Thoracic aorta (tissue), 2 donors: ENCODE measurements around the gene AFDN. TPM values are rescaled to one million over a fixed set of nuclear protein-coding genes. Genes with fewer than 3 reads are reported as not detected.

Experiments
- ATAC-seq: fragments of 150-250 bp; one replicate; pipeline ENCODE4 v1.8.0; 2017; ENCODE audit warnings: low read depth; ENCODE audit not compliant: insufficient number of reproducible peaks, low FRiP score
- DNase-seq: peaks from one replicate; pipeline ENCODE4 v3.0.0-alpha.2; 2020; ENCODE audit warnings: low spot score
- H3K27ac ChIP-seq, 2 donors: fragments of 200-600 bp; sonication (generic); 1 replicate in 1 of 2; 2 replicates in 1 of 2; pipeline ENCODE4 v1.5.1; 2016; ENCODE audit warnings: mild to moderate bottlenecking in 2 of 2, moderate library complexity in 2 of 2
- H3K27me3 ChIP-seq: fragments of 200-600 bp; sonication (generic); replicated peaks from 2 replicates; pipeline ENCODE4 v1.6.0; 2016; ENCODE audit warnings: mild to moderate bottlenecking; ENCODE audit not compliant: insufficient read depth
- H3K36me3 ChIP-seq: fragments of 200-600 bp; sonication (generic); one replicate; pipeline ENCODE4 v1.5.1; 2016
- H3K4me1 ChIP-seq, 2 donors: fragments of 200-600 bp; sonication (generic); 1 replicate in 1 of 2; 2 replicates in 1 of 2; pipeline versions ENCODE4 v1.5.1 to v1.6.0; 2016; ENCODE audit warnings: low read depth in 2 of 2, mild to moderate bottlenecking in 1 of 2; ENCODE audit not compliant: control insufficient read depth in 1 of 2
- H3K4me3 ChIP-seq: fragments of 200-600 bp; sonication (generic); 2 replicates; pipeline ENCODE4 v1.5.1; 2016; ENCODE audit warnings: mild to moderate bottlenecking
- H3K9me3 ChIP-seq: fragments of 200-600 bp; sonication (generic); 2 replicates; pipeline ENCODE4 v1.5.1; 2016
- total RNA-seq, 2 donors: library from RNA; depleted of rRNA; stranded (reverse); fragments of >200 nt; gene quantifications; one replicate each; pipeline versions ENCODE4 v1.1.0 to v1.2.3, GENCODE V29; 2016
- TF ChIP-seq, protein P1 (sequence below): fragments of 200-600 bp; sonication (generic); IDR thresholded peaks from one replicate; pipeline ENCODE4 v1.5.1; 2019; ENCODE audit warnings: antibody characterized with exemption

Gene AFDN
- total RNA-seq, 2 donors from 2014 or later, result 70.5 to 79.5 TPM

DNA sequence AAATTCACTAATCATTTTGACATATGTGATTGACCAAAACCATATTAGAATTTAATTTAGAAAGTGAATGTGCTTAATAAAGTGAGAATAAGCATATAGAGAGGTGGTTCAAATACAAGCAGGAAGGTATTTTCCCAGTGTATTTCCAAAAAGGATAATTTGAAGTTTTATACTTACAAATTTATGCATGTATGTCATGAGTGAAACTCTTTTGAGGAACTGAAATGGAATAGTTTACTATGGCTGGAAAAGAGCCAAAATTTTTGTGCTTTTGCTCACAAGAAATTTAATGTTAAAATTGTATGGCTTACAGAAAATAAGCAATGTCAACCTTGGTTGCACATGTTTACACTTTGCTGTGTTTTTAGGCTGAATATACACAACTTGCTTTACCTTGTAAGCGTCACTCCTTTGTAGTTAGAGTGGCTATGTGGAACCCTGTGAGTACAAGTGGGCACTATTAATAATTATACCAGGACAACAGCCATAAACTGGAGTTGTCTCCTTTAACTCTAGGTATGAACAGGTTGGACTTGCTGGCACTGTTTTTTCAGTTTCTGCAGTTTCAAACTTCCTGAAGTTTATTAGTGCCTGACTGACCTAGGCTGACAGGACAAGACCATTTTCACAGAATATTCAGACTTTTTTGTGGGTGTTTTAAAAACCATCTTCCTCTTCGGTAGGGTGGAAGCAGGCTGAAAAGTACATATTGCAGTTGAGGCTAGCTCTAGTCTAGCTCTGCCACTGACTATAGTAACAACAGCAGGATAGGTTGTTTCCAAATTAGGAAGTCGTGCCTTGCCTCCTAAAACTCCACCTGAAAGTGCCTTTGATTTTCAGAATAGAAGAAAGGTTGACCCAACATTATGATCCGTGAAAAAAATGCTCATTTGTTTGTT is 6.0 kb downstream of the AFDN start:
- TF ChIP-seq, protein P1, sequence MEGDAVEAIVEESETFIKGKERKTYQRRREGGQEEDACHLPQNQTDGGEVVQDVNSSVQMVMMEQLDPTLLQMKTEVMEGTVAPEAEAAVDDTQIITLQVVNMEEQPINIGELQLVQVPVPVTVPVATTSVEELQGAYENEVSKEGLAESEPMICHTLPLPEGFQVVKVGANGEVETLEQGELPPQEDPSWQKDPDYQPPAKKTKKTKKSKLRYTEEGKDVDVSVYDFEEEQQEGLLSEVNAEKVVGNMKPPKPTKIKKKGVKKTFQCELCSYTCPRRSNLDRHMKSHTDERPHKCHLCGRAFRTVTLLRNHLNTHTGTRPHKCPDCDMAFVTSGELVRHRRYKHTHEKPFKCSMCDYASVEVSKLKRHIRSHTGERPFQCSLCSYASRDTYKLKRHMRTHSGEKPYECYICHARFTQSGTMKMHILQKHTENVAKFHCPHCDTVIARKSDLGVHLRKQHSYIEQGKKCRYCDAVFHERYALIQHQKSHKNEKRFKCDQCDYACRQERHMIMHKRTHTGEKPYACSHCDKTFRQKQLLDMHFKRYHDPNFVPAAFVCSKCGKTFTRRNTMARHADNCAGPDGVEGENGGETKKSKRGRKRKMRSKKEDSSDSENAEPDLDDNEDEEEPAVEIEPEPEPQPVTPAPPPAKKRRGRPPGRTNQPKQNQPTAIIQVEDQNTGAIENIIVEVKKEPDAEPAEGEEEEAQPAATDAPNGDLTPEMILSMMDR, result no peak
- H3K27ac ChIP-seq, result no peak overlapping the region
- no peak overlapping the region for H3K4me3 ChIP-seq
- no peaks in the 10 kb centered on the region for H3K9me3 ChIP-seq
- DNase-seq (no peak), ATAC-seq (no peak)
- peaks cover 7 to 9% of the 10 kb centered on the region in 2 donors for H3K4me1 ChIP-seq
- no peaks in the 10 kb centered on the region for H3K36me3 ChIP-seq
- H3K27me3 ChIP-seq, result no peaks in the 10 kb centered on the region

DNA sequence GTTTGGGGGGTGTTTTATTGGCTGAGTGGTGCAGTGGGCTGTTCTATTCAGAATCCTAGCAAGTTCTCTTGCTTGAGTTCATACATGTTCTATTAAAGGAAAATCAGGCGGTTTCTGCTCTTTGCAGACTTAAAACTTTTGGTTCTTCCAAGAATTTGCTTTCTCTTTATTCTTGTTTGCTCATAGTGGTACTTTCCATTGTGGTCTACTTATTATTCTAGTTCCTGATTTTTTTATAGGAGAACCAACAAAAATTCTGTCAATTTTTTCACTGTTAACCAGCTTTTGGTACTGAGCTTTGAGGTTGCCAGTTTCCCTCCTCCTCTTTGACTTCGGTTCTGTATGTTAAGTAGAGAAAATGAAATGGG is 6.7 kb downstream of the AFDN start:
- TF ChIP-seq, protein P1, result no peak
- no peaks in the 10 kb centered on the region for H3K36me3 ChIP-seq
- no peak overlapping the region for H3K27ac ChIP-seq
- no peak overlapping the region for H3K4me3 ChIP-seq
- DNase-seq (no peak), ATAC-seq (no peak)
- no peaks in the 10 kb centered on the region for H3K9me3 ChIP-seq
- H3K4me1 ChIP-seq, result peaks cover 2 to 6% of the 10 kb centered on the region in 2 donors
- H3K27me3 ChIP-seq, result no peaks in the 10 kb centered on the region

DNA sequence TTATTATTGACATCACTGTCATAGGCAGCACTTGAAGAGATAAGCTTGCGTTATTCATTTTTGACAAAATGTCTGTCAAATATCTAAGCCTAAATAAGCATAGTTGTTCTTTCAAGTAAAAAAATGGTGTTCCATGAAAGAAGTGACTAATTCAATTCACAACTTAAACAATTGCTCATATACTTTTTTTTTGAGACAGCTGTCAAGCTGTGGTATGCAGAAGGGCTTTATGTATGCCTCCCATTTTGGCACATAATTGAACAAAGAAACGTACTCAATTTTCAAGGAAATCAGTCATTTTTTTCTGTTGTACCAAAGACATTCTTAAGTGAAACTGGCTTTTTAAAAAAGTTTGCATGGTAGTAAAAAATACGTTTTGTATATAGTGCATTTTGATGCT is 8.5 kb downstream of the AFDN start:
- Histone ChIP-seq H3K36me3 (no peaks in the 10 kb centered on the region), H3K4me1 (peaks cover 0 to 5% of the 10 kb centered on the region in 2 donors), H3K4me3 (no peak overlapping the region), H3K27ac (no peak overlapping the region), H3K9me3 (no peaks in the 10 kb centered on the region), H3K27me3 (no peaks in the 10 kb centered on the region)
- no peak for DNase-seq
- no peak for ATAC-seq
- TF ChIP-seq, protein P1, result no peak

DNA sequence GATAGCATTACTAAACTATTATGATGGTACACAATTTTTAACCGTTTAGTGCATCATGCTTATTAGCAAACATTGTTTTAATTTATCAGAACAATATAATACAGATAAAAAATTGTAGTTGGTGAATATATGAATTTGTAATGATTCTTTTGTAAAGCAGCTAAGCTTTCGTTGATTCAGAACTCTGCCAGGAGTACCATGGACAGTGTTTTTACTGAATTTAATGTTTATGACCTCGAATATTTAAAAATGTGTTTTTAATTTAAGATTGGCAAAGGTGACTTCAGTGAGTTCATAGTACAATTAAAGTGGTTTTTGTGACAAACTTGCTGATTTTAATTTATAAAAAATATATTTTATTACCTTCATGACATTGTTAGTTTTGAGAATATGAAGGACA is 10.0 kb downstream of the AFDN start:
- H3K9me3 ChIP-seq, result no peaks in the 10 kb centered on the region
- no peak for ATAC-seq
- no peak overlapping the region for H3K27ac ChIP-seq
- H3K36me3 ChIP-seq, result no peaks in the 10 kb centered on the region
- DNase-seq, result no peak
- TF ChIP-seq, protein P1, result no peak
- no peaks in the 10 kb centered on the region for H3K27me3 ChIP-seq
- peaks cover 4 to 5% of the 10 kb centered on the region in 2 donors for H3K4me1 ChIP-seq
- H3K4me3 ChIP-seq, result no peak overlapping the region

DNA sequence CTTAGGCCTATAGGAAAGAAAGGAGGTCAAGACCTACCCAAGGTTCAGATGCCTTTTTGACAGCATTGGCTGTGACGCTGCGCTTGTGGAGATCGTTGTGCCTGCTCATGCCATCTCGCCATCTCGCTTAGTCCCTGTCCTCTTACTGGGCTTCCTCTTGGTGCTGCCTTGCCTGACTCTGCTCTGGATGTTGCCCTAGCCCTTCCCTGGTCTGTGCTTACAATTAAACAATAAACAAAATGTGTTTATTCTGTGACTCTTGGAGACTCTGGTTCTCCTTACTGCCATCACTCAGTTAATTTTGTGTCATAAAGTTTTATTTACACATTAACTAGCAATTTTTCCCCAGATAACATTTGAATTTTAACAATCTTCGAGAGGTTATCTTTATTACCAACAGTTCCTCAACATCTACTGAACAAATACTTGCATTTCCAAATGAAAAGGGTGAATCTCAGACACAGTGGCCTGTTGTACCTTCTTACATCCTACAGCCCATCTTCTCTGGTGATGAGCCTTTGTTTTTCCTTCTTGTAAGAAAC is 11.6 kb downstream of the AFDN start:
- H3K9me3 ChIP-seq, result no peaks in the 10 kb centered on the region
- no peaks in the 10 kb centered on the region for H3K27me3 ChIP-seq
- no peak overlapping the region for H3K4me3 ChIP-seq
- DNase-seq (no peak), ATAC-seq (no peak)
- no peak overlapping the region for H3K27ac ChIP-seq
- TF ChIP-seq, protein P1, result no peak
- H3K36me3 ChIP-seq, result no peaks in the 10 kb centered on the region
- H3K4me1 ChIP-seq, result peaks cover 0 to 4% of the 10 kb centered on the region in 2 donors
